COLO829 (cell line): ENCODE results near the gene SNX1.
"Not testable (repeated sequence)": the region's sequence is repeated elsewhere in the genome, so short reads cannot be mapped to it uniquely, and the experiment has no call there.

Experiments
- DNase-seq: peaks from one replicate; pipeline ENCODE4 v3.0.0; 2012; ENCODE audit warnings: low spot score

SNX1 gene

DNA sequence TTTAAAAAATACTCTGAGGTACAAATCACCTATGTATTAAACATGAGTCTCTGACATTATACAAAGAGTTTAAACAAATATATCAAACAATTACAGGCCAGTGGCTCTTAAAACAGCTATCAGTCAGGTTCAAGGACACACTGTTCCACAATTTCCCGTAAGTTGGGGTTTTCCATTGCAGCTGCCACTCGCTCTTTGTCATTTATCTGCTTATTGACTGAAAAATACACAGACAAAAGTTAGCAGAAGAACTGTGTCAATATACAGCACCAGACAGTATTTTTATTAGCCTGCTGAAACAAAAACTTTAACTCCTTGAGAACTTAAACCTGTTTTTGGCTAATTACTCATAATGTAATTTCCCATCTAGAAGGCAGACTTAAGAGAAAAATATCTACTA is 23.0 kb upstream of the SNX1 start:
- DNase-seq, result no peak

DNA sequence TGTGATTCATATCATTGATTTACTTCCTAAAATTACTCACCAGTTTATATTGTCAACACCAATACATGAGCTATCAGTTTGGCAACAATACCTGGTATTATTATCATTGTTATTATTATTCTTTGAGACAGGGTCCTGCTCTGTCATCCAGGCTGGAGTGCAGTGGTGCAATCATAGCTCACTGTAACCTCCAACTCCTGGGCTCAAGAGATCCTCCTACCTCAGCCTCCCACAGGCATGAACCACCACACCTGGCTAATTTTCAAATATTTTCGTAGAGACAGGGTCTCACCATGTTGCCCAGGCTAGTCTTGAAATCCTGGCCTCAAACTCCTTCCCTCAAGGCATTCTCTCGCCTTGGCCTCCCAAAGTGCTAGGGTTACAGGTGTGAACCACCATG is 22.3 kb upstream of the SNX1 start:
- not testable (repeated sequence) for DNase-seq

DNA sequence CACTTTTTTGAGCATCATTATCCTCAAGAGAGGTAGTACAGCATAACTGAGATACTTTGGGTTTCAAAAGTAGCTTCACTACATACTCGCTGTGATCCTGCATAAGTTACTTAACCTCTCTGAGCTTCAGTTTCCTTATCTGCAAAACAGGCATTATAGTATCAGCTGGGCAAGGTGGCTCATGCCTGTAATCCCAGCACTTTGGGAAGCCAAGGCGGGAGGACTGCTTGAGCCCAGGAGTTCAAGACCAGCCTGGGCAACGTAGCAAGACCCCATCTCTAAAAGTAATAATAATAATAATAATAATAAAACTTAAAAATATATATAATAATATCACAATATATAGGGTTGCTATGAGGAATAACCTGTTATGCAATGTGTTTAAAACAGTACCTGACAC is 13.0 kb upstream of the SNX1 start:
- DNase-seq, result no peak

DNA sequence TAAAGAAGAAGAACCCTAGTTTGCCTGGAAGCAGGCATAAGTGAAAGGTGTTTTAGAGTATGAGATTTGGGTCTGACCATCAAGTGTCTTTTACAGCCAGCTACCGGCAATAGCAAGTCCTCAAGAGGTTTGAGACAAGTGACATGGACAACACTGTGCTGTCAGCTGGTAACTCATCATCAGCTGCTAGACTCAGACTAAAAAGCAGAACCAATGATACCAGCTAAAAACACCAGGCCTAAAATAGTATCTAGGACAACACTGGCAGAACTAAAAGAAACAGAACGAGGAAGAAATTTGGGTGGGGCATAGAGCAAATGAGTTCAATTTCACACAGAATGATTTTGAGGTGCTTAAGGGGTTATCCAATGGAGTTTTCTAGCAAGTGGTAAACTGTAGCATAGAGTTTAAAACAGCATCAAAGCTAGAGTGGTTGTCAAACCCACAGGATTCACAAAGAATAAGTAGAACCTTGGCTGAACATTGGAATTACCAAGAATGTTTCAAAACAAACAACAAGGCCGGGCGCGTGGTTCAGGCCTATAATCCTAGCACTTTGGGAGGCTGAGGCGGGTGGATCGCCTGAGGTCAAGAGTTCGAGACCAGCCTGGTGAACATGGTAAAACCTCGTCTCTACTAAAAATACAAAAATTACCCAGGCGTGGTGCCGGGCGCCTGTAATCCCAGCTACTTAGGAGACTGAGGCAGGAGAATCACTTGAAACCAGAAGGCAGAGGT is 6.1 kb upstream of the SNX1 start:
- DNase-seq, result no peak

DNA sequence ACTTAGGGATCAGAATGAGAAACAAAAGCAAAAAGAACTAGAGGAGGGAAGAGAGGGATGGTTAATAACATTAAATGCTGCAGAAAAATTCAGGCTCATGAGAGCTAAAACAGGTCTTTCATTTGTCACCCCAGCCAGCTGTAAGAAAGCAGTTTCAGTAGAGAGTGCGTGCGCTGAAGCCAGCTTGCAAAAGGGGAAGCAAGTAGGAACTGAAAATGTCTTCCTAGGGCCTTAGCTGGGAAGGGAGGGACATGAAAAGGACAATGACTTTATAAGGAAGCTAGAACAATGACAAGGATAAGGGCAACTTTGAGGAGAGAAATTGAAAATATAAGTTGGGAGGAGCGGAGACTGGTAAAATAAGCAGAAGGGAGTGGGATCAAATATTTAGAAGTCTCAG is 5.3 kb upstream of the SNX1 start:
- no peak for DNase-seq

DNA sequence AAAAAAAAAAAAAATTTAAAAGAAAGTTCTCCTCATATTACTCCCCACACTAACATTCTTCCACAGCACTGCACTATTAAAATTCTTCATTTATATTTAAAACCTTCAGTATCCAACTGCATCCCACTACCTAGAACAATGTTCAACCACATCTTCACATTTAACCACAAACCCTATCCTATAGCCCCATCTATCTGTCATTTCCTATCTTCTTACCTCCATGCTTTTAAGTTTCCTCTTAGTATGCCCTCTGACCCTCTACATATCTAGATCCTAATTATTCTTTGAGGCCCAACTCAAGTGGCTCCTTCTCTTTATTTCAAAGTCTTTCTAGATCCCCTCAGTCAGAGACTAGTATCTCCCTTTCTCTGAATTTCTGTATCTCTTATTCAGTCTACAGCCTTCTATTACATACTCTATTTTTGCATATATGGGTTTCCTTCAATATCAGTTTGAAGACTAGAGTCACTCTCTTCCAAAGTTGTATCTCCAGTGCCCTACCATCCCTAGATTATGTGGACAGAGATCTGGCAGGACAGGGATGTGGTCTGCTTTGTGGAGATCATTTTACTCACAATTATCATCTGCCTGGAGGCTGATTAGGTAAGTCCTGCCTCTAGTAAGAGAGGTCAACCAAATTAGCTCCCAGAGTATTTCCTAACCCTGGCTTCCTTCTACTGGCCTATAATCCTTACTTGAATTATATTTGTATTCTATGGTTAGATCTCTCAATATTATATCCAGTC is 3.5 kb upstream of the SNX1 start:
- no peak for DNase-seq

DNA sequence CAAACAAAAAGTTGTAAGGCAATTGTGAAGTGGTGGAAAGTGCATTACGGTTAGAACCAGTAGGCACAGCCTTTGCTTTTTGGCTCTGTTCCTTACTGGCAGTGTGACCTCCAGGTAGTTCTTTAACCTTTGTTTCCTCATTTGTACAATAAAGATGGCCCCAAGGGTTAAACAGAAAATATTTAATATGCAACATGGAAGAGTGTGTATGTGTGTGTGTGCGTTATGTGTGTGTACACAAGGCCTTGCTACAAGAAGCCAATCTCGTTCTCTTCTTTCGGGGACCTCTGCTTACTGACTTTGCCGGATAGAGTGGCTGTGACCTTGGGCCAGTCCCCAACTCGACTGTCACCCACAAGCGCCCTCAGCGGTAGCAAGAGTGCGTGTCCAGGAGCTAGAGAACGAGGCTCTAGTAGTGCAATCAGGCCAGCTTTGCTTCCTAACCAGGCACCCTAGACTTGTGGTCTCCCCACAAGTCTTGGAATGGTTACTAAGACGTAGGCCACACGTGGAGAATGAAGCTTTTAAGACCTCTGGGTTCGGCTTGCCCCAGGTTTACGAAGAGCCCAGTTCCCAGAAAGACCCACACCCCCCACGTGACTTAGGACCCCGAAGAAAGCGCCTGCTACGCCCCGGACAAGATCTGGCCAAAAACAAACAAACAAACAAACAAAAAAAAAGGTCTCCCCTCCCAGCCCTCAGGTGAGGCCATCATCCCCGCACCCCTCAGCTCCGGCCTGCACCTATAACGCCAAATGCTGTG is 2.7 kb upstream of the SNX1 start:
- no peak for DNase-seq

DNA sequence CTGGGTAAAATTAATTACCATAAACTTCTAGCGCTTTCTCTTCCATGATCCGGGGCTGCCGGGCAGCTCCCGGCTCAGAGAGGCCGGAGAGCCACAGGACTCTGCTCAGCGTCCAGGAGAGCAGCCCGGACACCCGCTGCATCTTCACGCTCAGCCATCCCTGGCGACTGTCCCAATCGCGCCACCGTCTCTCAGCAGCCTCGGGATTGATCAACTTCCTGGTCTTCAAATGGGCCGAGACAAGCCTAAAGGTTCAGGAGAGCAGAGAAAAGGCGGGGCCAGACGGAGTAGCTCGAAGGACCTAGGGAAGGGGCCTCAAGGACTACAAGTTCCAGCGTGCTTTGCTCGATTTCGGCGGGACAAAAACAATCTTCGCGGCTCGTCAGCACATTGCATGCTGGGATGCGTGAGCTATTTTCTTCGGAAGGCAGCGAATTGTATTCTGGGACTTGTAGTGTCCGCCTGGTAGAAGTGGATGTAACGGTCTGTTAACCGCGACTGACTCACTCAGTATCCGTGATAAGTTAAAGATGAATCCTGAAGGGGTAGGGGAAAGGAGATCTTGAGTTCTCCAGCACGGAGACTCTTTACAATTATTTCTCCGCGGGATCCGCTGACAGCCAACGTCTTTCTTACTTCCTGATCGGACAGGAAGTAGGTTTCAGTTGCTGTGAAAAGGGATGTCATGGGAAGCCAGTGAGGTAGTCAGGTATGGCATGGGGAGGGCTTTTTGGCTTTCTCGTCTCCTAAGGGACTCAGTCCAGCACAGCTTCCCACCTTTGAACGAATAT is 2.0 kb upstream of the SNX1 start, which contains the start of gene CIAO2A:
TSS of gene CIAO2A (minus strand) at position 212 of the 791 bp plus-strand sequence. CDS start at position 142, 70 bp downstream.
- peak; percentile 90 for DNase-seq

DNA sequence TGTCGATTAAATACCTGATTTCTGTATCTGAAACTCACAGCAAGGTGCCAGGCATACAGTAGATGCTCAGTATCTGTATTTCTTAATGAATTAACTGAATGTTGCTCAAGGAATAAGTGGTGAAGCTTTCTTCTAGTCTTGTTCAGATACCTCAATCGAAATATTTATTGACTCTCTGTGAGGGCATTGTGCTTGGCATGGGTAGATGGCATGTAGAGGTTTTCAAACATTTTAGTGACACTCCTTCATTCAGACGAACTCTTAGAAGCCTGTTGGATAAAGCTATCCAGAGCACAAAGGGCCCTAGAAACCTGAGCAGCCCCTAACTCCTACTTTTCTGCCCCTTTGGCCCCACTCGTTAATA is 369 bp upstream of the SNX1 start:
- DNase-seq, result no peak

DNA sequence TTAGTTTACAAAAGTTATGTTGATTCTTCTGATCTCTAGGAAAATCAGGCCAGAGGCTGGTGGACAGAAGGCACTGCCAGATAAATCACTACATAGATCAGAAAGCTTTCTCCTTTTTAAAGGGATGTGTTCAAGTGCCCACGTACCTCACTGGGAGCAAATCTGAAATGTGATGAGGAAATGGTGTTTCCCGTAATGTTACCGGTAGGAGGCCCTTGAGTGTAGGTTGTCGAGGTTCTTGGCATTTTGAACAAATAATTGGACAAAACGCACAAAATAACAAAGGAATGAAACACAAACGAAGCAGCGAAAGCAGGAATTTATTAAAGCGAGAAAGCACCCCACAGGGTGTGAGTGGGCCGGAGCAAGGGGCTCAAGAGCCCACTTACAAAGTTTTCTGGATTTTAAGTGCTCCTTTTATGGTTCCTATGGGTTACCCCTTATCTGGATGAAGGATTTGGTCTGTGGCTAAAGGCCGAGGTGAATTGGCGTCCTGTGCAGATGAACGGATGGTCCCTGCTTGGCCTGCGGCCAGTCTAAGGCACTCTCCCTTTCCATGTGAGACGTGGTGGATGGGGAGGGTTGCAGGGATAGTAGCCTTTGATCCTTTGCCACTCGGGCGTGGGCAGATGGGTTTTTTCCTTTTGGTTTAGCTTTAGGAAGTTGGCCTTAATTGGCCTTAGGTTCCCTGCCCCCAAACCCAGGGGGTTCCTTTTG is 1.0 kb downstream of the SNX1 start:
- DNase-seq, result no peak

DNA sequence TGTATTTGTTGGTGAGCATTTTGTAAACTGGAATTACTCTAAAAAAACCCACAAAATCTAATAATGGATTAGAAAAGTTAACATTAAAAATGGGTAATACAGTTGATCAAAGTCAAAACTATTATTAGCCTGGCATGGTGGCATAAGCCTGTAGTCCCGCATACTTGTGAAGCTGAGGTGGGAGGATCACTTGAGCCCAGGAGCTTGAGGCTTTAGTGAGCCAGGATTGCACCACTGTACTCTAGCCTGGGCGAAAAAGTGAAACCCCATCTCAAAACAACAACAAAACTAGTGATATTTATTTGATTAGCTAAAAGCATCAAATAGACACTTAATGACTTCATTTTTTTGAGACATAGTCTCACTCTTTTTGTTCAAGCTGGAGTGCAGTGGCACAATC is 3.6 kb downstream of the SNX1 start:
- no peak for DNase-seq

DNA sequence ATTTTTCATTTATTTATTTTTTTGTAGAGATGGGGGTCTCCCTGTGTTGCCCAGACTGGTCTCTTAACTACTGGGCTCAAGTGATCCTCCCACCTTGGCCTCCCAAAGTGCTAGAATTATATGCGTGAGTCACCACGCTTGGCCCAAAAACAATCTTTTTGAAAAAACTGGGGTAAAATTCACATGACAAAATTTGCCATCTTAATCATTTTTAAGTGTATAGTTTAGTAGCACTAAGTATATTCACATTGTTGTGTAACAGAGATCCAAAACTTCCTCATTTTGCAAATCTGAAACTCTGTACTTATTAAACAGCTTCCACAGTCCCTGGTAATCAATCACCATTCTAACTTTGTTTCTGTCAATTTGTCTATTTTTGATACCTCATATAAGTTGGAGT is 5.2 kb downstream of the SNX1 start:
- DNase-seq, result no peak

DNA sequence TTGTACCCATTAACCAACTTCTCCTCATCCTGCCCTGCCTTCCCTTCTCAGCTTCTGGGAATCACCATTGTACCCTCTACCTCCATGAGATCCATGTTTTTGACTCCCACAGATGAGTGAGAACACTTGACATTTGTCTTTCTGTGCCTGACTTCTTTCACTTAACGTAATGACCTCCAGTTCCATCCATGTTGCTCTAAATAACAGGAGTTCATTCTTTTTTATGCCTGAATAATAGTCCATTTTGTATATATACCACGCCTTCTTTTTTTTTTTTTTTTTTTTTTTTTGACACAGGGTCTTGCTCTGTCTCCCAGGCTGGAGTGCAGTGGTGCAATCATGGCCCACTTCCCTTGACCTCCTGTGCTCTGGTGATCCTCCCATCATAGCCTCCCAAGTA is 6.7 kb downstream of the SNX1 start:
- no peak for DNase-seq

DNA sequence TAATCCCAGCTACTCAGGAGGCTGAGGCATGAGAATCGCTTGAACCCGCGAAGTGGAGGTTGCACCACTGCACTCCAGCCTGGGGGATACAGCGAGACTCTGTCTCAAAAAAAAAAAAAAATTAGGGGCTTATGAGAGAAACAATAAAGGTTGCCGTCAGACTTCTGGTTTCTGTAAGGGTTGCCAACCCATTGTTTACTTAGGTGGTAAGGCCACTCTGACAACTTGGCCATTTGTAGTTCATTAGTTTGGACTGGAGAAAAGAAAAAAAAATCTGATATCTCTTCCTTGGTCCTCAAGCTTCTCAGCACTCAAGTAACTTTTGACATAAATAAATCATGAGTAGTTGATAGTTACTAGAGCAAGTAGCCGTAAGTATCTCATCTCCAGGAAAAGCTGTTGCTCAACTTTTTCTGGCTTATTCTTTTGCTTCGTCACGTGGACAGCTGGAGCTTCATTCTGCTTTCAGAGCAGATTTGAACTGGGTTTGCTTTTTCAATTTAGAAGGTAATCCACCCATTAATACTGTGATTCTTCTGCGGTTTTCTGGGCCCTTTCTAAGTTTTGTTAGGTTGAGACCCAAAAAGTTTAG is 9.4 kb downstream of the SNX1 start:
- DNase-seq, result no peak

DNA sequence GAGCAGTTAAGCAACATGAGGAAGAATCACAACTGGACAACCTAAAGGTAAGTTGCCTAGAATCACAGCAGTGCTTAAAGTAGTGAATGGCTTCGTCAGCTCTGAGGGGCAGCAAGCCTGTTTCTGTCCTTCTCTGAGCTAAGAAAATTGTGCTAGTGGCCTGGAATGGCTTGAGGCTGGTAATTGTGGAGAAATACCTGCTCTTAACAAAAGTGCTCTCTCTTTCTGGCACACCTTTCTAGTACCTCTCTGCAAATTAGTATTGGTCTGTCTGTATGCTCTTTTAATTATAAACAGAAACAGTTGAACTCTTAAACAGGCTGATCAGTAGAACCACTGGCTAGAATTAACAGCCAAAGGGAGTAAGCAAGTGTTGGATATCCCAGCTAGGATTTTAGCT is 11.6 kb downstream of the SNX1 start:
- no peak for DNase-seq

DNA sequence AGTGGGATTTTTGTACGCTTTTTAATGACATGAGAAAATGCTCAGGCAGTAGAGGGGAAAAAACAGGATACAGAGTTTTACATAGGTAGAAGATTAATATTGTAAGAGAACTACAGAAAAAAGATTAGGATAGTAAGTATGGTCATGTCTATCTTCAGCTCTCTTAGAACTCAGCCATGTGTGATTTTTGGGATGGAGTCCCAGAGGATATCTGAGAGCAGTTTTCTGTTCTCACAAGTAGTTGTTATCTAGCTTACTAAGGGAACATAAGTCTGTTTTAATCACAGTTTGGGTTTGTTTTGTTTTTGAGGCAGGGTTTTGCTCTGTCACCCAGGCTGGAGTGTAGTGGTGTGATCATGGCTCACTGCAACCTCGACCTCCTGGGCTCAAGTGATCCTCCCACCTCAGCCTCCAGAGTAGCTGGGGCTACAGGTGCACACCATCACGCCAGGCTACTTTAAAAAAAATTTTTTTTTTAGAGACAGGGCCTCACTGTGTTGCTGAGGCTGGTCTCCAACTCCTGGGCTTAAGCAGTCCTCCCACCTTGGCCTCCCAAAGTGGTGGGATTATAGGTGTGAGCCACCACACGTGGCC is 14.4 kb downstream of the SNX1 start:
- DNase-seq, result not testable (repeated sequence)

DNA sequence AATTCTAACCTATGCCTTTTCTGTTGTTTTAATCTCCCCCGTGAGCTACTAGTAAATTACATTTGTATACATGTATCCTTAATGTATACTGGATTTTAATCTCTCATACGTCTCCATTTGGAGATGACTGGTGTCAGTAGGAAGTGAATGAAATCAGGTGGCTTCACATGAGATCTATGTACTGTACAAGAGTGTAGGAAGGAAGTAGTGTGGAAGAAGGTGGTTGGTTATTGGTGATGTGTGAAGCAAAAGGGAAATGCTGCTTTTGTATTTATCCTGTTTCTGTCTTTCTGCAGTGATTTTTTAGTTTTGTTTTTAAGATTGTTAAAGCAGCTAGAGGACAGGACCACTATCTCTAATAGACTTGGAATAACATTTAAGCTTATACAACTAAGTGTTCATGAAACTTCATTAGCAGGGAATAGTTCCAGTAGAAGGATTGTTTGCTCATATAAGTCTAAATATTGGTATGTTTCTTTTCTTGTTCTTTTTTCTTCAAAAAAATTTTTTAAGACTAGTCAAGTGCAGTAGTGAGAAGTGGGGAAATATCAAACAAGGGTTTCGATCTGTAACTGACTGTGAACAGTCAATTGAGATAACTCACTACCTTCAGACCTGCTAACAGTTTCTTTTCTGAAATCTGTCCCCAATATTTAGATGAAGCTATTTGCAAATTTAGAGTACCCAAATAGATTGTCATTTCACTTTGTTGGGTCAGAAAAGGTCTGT is 15.3 kb downstream of the SNX1 start:
- DNase-seq, result no peak

DNA sequence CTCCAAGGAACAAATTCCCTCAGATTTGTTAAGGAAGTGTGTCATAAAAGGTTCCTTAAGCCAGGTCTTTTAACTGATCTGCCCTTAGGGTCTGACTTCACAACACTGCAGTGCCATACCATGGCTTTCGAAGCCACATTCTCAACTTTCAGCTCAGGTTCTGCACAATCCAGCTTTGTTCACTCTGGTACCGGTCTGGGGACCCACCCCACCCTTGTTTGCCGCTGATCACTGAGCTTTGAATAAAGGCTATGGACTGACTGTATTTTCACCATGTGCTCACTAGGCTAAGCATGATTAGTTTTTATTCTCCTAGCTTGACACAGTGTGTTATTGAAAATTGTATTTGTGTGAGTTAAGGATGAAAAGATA is 15.9 kb downstream of the SNX1 start:
- DNase-seq, result peak; percentile 29

DNA sequence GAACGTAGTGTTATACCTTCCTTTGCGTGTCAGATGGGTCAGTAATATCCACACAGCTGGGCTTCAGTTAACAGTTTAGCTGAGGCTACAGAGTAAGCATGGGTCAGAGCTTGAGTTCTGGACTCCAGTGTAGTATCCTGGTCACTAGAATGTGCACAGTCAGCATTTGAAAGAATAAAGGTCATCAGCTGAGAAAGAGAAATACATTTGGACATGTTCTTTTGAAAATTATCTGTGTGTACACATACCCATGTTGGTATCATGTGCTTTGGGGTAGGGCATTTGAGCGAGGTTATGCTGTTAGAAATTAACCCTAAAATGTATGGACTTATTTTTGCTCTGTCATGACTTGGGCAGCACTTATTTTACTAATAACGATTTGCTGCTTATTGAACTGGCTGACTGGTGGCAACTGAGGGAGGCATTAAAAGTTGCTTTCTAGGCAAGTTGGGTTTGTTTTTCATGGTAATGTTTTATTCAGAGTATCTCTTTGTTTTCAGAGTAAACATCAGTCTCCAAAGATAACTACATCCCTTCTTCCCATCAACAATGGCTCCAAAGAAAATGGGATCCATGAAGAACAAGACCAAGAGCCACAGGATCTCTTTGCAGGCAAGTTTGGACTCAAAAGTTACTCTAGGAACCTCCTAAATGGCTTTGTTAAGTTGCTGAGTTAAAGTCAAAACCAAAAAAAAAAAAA is 16.4 kb downstream of the SNX1 start:
- no peak for DNase-seq
